HG02852 (cell line): ENCODE results near the gene CAPG.
"Not testable (repeated sequence)": the region's sequence is repeated elsewhere in the genome, so short reads cannot be mapped to it uniquely, and the experiment has no call there.

Experiments
- ATAC-seq: cut with Tn5 transposase; IDR thresholded peaks from one replicate; pipeline ENCODE4 v1.9.1; 2021; ENCODE audit warnings: mild to moderate bottlenecking, moderate library complexity; ENCODE audit not compliant: unreplicated experiment

The CAPG gene

GRCh38 chr2:85367180-85367579 lies 43.0 kb downstream of the CAPG start:
- no peak for ATAC-seq

- ATAC-seq: not testable (repeated sequence)
Observed at GRCh38 chr2:85362653-85363387, 47.3 kb downstream of the CAPG start.

GRCh38 chr2:85357736-85358135 lies 52.4 kb downstream of the CAPG start:
- ATAC-seq: no peak

- no peak for ATAC-seq
Observed at GRCh38 chr2:85356186-85356585, 54.0 kb downstream of the CAPG start.

GRCh38 chr2:85355521-85355920 lies 54.6 kb downstream of the CAPG start:
- no peak for ATAC-seq

- ATAC-seq: peak; percentile 4
Observed at GRCh38 chr2:85355073-85355410, 55.1 kb downstream of the CAPG start.

- peak; percentile 97 for ATAC-seq
Observed at GRCh38 chr2:85354286-85355072, 55.7 kb downstream of the CAPG start, which contains the start of the genes ELMOD3 and RETSAT. Gene ELMOD3 (plus strand): TSS chr2:85354769. CDS start chr2:85357199, 2,430 bp downstream. Gene RETSAT (minus strand): TSS chr2:85354528. CDS start chr2:85354507, 21 bp downstream.

GRCh38 chr2:85353876-85354285 lies 56.3 kb downstream of the CAPG start:
- ATAC-seq: peak; percentile 4

GRCh38 chr2:85347599-85347998 lies 62.6 kb downstream of the CAPG start:
- no peak for ATAC-seq
